Right renal cortex interstitium (tissue), 3 donors: ENCODE measurements around the gene MYO6. TPM values are rescaled to one million over a fixed set of nuclear protein-coding genes. Genes with fewer than 3 reads are reported as not detected.
"Not testable (repeated sequence)": the region's sequence is repeated elsewhere in the genome, so short reads cannot be mapped to it uniquely, and the experiment has no call there.

Source experiments
- DNase-seq, 3 donors: peaks; one replicate each; pipeline ENCODE4 v3.0.0-alpha.2; 2013; ENCODE audit warnings: low read depth in 3 of 3, low spot score in 2 of 3
- polyA plus RNA-seq, 3 donors: library from polyadenylated mRNA; unstranded; fragments of 120-200 nt; gene quantifications; one replicate each; pipeline ENCODE4 v1.2.1, GENCODE V29; 2013; ENCODE audit not compliant: insufficient read length in 3 of 3

MYO6 gene
- polyA plus RNA-seq, 3 donors = 103 to 111 (median 106) TPM

DNA sequence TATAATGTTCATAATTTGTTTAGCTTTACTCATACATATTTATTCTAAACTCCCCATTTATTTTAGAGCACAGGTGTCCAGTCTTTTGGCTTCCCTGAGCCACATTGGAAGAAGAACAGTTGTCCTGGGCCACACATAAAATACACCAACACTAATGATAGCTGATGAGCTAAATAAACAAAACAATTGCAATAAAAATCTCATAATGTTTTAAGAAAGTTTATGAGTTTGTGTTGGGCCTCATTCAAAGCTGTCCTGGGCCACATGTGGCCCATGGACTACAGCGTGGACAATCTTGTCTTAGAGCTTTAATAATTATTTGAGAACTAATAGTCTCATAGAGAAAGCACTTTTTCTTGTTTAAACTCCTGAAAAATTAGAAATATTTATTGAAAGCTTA is 131.3 kb downstream of the MYO6 start:
- no peak for DNase-seq

DNA sequence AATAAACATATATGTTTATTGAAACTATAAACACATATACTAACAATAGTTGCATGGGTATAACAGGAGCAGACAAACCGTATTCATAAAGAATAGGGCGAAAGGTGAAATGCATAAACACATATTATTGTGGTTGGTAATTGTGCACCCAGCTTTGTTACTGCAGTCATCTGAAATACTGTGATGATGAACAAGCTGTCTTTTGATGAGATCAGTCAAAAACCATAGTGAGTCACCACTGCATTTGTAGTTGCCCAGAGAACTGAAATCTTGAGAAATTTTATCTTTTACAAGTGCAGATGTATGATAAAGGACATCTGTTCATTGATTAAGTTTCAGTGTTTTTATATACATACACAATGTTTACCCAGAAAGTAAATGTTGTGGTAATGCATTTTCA is 133.7 kb downstream of the MYO6 start:
- no peak for DNase-seq

DNA sequence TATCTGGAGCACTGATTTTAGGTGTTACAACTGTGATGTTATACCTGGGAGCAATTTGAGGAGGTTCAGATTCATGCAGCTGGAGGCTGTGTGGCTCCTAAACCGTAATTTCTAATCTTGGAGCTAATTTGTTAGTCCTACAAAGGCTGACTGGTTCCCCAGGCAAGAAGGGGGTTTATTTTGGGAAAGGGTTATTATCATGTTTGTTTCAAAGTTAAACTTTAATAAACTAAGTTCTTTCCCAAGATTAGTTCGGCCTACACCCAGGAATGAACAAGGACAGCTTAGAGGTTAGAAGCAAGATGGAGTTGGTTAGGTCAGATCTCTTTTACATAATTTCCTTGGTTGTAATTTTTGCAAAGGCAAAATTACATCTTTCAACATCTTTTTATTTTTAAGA is 135.8 kb downstream of the MYO6 start:
- DNase-seq = no peak

DNA sequence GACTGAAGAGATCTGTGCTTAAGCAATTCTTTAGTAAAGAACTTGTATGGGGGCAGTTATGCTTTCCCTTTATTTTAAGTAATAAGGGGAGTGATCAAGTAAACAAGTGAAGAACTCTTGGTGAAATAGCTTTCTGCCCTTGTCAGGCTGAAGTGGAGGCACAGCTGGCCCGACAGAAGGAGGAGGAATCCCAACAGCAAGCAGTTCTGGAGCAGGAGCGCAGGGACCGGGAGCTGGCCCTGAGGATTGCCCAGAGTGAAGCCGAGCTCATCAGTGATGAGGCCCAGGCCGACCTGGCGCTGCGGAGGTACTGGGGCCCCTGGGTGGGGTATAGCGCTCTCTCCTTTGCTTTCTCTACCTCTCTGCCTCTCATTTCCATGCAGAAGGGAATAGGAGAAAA is 143.3 kb downstream of the MYO6 start:
- DNase-seq = no peak

DNA sequence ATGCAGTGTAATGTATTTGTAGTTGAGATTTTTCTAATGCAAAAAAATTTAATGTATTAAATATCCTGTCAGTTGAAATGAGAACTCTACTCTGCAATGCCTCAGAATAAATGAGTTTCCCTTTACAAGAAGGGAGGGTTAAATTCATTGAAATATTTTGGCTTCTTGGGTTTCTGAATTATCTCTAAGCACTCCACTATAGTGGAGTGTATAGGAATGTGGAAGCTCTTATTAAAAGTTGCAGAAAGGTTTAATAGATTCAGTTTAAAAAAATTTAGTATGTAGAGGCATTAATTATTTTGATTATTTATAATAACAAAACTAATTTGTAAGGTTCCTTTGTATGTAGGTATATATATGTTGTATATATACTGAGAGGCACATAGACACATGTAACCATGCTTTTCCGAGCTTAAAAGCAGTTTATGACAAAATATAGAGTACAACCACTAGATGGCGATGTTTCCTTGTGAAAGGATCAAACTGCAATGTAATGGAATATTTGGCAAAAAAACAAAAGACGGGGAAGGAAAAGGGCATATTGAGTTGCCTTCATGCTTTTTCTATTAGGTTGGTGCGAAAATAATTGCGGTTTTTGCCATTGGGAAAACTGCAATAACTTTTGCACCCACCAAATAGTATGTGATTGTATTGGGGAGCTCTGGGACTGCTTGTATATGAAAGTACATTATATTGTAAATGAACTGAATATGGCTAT is 144.2 kb downstream of the MYO6 start:
- DNase-seq = peak; percentile 52 to 53 (median 53)

DNA sequence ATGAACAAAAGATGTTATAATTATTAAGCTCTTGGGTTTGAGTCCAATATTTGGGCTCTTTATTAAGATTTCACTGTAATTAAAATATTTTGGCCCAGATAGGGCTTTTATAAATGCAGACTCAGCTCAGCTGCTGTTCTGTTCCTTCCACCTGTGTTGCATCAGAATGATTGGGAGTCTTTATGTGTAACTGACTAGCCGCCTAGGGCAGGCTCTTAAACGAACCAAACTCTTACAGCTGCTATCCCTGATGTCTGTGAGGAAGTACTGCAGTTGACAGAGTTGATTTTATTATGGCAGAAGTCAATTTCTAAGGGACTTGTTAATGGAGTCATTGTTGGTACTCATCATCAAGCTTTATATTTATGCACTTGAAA is 144.7 kb downstream of the MYO6 start:
- no peak for DNase-seq

DNA sequence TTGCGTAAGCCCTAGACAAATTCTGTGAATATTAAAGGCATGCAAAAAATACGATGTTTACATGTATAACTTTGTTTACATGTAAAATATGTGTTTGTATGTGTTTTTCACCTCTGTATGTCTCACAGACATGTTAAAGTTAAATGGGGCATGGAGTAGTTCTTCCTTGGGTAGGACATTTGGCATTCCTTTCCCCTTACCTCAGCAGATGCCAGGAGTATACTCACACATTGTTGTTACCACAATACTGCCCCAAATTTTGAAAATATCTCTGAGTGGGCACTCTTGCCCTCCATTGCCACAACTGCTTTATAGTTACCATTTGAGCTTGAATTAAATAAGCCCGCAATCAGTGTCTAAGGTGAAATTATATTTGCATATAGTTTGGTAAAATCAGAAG is 147.5 kb downstream of the MYO6 start:
- DNase-seq = no peak

DNA sequence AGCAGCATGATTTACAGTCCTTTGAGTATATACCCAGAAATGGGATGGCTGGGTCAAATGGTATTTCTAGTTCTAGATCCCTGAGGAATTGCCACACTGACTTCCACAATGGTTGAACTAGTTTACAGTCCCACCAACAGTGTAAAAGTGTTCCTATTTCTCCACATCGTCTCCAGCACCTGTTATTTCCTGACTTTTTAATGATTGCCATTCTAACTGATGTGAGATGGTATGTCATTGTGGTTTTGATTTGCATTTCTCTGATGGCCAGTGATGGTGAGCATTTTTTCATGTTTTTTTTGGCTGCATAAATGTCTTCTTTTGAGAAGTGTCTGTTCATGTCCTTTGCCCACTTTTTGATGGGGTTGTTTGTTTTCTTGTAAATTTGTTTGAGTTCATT is 151.2 kb downstream of the MYO6 start:
- DNase-seq = not testable (repeated sequence)

DNA sequence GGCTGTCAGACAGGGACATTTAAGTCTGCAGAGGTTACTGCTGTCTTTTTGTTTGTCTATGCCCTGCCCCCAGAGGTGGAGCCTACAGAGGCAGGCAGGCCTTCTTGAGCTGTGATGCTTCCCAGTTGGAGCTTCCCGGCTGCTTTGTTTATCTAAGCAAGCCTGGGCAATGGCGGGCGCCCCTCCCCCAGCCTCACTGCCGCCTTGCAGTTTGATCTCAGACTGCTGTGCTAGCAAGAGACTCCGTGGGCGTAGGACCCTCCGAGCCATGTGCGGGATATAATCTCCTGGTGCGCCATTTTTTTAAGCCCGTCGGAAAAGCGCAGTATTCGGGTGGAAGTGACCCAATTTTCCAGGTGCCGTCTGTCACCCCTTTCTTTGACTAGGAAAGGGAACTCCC is 156.1 kb downstream of the MYO6 start:
- DNase-seq = not testable (repeated sequence)

DNA sequence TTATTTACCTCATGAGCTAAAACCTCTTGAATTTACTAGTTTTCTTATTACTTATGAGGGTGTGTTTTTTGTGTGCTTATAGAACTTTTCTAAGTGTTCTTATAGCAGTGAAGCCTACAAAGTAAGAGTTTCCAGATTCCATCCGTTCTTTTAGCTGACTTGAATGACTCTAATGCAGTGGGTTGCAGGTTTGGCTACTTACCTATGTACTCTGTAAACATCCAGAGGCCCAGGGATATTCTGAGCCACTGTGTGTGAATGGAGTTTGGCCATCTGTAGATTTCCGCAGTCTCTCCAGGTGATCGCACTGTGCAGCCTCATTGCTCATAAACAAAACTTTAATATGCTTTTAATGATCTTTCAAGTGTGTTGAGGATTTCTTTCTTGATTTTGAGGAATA is 157.8 kb downstream of the MYO6 start:
- DNase-seq = no peak

DNA sequence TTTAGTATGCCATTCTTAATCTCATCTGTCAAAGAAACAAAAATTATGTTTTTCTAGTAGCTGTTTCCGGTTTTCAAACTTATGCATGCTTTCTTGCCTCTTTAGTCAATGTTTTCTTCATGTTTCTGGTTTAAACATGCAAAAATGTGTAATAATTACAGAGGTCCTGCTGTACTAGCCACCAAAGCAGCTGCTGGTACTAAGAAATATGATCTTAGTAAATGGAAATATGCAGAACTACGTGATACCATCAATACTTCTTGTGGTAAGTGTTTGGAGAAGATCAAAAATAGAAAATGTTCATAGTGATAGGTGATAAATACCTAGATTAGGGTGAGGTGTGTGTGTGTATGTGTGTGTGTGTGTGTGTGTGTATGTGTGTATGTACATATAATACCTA is 158.4 kb downstream of the MYO6 start:
- DNase-seq = no peak

DNA sequence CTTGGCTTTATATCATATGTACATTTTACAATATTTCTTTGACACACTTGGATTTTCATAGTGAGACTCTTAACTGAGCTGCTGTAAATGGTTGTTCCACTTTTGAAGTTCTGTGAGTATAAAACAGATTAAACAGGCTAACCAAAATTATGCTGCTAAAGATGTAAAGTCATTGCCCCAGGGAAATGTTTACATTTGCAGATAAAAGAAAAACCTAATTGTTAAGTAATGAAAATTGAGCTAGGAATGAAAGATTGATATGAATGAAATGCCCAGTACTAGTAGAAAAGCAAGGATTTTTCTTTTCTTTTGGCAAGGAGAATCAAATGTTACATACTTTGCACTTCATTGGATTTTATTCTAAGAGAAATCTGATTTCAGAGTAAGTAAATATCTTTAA is 164.0 kb downstream of the MYO6 start:
- no peak for DNase-seq

DNA sequence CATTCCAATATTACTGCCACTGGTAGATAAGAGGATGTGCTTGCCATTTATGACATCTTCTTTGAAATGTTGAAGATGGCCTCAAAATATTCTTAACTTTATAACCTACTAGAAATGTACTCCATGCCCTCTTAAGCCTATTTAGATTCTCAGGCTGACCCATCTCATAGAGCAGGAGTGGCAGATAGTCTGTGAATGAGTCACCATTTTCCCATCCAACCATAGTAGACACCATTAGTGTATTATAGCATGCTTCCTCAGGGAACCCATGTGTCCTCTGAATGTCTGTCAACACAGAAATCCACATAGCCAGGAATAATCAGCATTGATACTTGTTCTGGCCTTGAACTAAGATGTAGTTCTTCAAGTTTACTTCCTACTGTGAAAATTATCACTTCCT is 173.2 kb downstream of the MYO6 start:
- DNase-seq = no peak

DNA sequence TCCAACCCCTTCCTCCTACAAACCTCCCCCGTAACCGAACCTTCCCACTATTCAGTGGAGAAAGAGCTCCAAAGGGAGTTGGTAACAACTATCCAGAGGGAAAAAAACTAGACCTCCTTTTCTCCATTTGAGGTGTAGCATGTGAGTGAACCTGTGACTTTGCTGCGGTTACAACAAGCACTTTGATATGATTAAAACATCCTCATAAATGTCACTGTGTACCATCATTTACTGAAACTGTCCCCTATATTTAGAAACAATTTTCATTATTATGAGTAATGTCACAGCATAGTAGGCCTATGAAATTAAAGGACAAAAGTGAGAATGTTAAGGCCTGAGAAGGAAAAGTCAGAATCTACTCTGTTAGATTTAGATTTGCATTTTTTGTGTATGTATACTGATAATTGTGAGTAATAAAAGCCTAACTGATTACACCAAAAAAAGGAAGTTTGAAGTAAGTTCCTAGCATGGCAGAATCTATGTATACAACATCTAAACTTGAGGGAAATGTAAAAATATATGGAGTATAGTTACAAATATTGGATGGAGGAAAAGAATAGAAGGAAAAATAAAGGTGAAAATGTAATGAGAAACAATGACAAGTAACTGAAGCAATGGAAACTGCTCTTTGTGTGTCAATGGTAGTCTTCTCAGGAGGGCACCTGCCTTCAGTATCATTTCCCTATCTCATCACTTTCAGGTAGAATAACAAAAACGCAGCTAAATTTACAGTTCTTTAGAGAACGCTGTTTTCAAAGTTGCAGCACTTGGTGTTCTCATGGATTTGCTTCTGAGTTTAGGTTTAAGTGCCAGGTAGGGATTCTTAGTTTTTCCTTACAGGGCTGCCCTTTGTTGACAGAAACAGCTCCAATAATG is 177.5 kb downstream of the MYO6 start:
- no peak for DNase-seq

DNA sequence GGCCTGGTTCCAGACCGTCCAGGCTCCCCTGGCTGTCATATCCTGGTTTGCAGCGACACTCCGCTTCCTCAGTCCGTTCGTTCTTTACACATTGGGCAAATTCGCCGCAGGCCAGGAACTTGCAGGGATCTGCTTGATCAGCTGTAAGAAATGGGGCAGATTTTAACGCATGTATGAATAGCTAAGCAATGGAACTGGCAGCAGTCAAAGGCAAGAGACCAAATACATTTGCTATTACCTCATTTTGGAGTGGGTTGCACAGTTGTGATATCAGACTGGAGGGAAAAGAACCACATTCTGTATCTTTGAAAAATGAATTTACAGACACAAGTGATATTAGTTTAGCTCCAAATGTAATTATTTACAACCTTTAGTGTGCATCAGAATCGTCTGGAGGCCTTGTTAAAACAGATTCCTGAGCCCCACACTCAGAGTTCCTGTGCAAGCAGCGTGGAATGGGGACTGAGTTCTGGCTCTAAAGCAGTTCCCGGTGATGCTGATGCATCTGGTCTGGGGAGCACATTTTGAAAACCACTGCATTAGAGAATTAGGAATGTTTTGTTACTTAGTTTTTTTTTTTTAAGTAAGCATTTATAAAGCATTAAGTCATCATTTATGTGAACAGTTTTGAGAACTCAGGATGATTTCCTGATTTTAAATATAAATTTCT is 182.1 kb downstream of the MYO6 start:
- peak in 1 of 3 donors; percentile 32 for DNase-seq

DNA sequence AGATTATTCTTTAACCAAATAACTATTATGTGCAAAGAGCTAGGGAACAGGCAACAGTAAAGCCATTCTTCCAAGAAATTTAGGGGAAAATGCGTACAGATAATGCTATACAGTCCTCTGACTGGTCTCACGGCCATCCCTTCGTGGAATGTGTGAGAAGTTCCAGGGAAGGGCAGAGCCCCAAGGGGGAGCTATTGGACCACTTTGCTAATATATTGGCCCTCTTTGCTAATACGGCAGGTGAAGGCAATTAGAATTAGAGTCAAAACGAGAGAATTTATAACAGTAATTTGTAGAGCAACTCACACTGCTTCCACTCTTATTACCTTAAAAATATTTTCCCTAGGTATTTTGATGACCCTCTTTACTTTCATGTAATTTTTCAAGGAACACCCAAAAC is 183.0 kb downstream of the MYO6 start:
- no peak for DNase-seq

DNA sequence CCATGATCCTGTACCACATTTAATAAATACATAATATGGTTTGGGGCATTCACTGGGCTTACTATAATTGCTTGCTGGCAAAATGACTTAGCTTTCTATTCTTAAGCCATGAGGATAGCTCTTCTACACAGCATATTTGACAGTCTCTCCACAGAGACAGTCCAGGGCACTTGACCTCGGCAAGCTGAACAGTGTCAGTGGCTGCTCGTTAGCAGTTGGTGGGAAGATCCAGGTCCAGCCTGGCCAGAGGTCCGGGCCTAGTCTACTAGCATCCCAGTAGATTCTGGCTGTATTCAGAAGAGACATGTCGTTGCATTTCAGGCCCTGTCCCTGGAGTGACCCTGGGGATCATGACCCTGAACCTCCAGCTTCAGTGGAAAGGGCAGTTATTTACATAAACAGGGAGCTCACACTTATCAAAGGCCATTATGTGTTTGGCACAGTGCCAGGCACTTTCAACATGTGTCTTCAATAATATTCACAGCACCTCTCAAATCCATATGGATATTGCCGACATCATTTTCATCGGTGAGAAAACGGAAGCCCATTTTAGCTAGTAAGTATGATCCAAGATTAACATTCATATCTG is 184.4 kb downstream of the MYO6 start:
- DNase-seq = no peak

DNA sequence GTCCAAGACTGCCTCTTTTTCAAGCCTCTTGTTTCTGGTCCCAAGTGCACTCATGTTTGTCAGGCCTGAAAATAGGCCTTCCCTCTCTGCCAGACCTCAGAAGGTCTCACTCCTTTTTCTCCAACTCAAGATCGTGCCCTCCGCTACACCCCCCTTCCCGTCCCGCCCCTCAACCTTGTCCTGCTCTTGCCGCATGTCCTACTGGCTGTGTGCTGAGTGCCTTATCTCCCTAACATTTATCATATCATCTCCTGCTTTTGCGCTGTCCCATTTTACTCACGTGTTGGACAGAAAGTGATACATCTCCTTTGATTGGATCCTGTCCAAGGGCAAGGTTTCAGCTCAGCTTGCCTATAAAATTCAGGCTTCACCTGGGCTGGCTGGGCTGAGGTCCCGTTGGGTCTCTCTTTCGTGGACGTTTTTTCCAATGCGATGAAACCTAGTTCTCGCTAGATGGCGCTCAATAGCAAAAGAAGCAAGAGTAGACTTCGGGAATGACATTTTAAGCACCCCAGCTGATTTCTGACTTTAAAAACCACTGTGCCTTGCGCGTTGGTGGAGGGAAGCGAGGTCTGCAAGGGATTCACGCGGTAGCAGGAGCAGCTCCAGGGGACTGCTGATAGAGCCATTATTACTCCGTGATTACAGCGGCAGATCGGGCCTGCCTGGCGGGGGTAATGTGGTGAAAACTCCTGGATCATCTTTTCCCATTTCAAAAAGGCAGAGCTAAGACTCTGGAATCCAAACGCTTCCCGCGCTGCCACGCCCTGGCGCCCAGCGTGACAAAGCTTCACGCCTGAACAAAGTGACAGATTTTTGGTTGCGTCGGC is 185.8 kb downstream of the MYO6 start:
- peak; percentile 77 to 78 (median 77) for DNase-seq

DNA sequence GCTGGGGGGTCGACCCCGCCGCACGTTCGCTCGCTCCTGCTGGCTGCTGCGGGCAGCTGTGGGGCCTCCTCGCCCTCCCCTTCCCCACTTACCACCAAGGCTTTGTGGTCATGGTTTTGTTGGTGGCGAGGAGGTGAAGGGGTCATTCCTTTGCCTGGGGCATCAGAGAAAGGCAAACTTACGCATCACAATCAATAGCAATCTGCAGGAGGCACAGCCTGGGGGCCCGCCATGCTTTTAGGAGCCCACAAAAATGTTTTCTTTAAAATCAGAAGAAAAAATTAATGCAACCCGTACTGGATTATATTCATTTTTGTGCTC is 186.4 kb downstream of the MYO6 start:
- no peak for DNase-seq

DNA sequence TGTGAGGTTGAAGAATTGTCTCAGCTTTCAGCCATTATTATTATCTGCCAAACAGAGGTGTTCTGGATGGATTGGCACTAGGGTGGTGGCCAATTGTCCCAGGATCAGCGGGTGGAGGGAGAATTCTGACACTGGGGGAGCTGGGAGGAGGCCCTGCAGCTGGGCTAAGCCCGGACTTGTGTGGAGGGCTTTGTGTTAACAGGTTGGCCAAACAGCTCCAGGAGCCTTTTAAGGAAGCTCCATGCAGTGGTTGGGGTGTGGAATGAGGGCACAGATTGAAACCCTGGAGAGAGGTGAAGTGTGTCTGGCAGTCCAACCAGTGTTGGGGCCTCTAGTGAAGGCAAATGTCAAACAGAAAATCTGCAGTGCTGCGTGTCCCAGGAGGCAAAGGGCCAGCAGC is 187.6 kb downstream of the MYO6 start:
- no peak for DNase-seq

DNA sequence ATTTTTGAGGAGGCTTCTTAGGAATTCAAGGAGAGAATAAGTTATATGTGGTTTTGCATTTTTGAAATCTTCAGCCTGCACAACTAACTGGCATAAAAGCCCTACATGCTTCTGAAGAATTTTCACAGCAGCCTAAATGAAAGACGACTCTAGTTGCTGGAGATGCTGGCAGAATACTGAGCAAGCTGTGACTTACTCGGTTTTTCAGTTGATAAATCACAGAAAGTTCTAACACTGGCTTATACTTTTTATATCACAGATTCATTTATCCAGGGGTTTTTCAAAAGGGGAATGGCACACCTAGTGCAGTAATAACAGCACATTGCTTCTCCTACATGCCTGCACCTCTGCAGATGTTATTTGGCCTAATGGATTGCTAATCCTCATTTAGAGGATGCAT is 188.8 kb downstream of the MYO6 start:
- no peak for DNase-seq
